GM13976 (cell line): ENCODE results near the gene GSG1L2.

Experiments used
- DNase-seq: peaks from one replicate; pipeline ENCODE4 v3.0.0; 2012; ENCODE audit warnings: low spot score
- in situ Hi-C: fragments of 300-500 bp; cut with MboI; formaldehyde crosslinking; loops from one replicate; pipeline ENCODE4 v1.12.0; 2022; ENCODE audit warnings: low sequenced_read_pairs, mixed read lengths, inconsistent platforms; ENCODE audit not compliant: unreplicated experiment
- TF ChIP-seq, protein P1 (sequence below): IDR thresholded peaks from 2 replicates; pipeline ENCODE4 v1.5.1; 2012; ENCODE audit warnings: borderline replicate concordance, mild to moderate bottlenecking; ENCODE audit not compliant: insufficient read depth; ENCODE audit errors: extremely low read depth, missing control alignments, control extremely low read depth

Gene GSG1L2

DNA sequence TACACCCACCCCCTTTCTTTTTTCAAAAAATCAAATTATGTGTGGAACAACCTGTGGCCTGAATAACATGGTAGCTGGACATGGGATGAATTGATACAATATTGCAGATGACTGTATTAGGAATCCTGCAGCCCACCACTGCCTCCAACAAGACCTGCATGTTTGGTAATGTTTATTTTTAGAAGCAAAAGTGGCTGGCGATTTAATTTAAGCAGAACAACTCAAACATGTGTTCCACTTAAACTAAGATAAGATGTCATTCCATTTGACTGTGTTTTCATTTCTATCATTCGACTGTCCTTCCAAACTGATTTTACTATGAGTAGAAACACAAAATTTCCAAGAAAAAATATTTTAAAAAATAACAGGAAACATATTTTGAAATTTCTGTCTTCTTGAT, 20.4 kb downstream of the GSG1L2 start:
- in situ Hi-C loops = no loop called here
- TF ChIP-seq, protein P1, sequence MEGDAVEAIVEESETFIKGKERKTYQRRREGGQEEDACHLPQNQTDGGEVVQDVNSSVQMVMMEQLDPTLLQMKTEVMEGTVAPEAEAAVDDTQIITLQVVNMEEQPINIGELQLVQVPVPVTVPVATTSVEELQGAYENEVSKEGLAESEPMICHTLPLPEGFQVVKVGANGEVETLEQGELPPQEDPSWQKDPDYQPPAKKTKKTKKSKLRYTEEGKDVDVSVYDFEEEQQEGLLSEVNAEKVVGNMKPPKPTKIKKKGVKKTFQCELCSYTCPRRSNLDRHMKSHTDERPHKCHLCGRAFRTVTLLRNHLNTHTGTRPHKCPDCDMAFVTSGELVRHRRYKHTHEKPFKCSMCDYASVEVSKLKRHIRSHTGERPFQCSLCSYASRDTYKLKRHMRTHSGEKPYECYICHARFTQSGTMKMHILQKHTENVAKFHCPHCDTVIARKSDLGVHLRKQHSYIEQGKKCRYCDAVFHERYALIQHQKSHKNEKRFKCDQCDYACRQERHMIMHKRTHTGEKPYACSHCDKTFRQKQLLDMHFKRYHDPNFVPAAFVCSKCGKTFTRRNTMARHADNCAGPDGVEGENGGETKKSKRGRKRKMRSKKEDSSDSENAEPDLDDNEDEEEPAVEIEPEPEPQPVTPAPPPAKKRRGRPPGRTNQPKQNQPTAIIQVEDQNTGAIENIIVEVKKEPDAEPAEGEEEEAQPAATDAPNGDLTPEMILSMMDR = no peak
- DNase-seq = no peak

DNA sequence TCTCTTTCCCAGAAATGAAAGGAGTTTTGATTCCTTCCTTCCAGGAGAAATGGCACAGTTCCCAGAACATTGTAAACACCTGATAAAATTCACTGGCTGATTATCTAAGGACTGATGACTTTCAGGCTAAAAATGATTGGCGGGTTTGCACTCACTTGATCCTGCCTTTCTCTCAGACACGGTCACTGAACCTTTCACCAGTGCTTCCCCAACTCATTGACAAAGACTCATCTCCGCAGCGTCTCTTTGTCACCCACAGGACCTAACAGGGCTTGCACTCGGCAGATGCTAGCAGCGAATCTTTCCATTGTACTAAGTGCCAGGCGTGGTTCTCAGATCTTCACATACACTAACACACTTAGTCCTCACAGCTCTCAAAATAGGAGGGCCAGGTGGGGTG, 23.2 kb downstream of the GSG1L2 start:
- in situ Hi-C loops = no loop called here

DNA sequence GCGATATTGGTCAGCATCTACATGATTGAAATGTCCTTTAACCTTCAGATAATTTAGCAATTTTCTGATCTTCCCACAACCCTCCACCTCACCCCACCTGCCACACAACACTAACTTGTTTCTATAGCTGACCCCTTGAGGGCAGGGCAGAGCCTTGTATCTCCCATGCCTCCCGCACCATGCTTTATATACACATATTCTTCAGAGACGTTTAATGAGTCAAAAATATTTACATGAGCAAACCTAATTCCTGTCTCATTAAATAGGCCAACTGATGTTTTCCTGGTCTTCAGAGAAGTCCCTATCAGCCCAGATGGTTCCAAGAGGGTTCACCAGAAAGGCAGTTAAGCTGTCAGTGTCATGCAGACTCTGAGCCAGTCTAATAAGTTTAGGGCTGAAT, 23.9 kb downstream of the GSG1L2 start:
- in situ Hi-C loops = no loop called here
- TF ChIP-seq, protein P1 = no peak
- DNase-seq = no peak

More for the DNA sequence above, 23.2 kb downstream of the GSG1L2 start:
- TF ChIP-seq, protein P1 = no peak
- DNase-seq = no peak

DNA sequence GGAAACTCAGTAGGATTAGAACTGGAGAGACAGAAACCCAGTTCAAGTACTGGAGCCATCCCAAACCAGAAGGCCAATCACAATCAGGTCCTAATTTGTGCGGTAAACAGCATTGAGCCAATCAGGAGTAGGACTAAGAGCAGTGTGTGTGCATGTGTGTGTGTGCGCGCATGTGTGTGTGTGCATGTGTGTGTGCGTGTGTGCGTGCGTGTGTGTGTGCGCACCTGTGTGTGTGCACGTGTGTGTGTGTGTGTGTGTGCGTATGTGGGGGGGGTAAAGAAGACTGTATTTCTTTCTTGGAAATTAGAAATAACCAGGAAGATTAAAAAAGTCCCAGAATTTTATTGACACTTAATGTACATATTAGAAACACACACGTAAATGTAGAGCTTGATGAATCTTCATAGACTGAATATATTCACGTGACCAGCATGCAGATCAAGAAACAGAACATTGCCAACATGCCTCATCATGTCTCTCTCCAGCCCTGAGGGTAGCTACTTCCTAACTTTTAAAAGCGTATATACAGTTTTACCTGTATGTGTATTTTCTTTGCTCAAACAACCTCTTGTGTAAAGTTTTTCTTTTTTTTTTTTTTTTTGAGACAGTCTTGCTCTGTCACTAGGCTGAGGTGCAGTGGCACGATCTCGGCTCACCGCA, 29.6 kb downstream of the GSG1L2 start:
- TF ChIP-seq, protein P1 = no peak

DNA sequence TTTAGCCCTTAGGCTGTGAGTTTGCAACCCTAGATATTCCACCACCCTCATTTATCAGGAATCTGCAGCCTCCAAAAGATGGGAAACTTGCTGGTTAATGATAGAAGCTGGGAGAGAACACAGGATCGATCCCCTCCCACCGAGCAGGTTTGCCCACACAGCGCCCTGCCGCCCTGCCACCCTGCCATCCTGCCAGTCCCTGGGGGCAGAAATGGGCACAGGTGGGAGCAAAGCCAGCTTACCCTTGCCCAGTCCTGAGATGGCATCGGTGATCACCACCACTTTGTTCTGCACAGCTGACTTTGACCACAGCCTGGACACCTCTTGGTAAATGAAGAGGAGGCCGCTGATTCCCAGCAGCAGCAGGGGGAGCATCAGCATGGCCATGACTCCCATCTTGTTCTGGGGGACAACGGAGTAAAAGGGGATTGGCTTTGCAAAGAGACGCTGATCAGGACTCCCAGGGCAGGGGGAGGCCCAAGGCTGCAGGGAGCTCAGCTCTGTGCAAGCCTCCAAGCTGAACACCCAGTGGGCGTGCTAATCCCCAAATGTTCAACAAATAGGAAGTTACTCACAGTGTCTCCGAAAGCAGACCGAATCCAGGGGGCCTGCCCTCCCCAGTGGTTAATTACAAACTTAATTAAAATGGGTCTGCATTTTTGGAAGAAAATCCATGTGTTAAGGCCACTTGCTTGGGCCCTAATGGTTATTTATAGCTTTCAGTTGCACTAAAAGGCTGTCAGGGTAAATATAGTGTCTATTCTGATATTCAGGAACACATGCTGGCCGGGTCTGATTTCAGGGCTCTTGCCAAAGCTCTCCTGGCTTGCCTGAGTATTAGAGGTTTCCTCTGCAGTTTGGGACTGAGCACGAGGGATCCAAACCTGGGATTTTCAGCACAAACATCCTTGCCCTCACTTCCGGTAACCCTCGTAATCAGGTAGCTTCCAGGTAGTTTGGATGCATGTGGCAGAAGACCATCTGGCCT, 30.7 kb downstream of the GSG1L2 start, which contains the start of gene DHRS7C:
DHRS7C (minus strand) TSS at position 704 of the 988 bp plus-strand sequence; CDS start at position 396, 308 bp downstream.
- TF ChIP-seq, protein P1 = no peak
- no peak for DNase-seq
- in situ Hi-C loops = no loop called here

More for the DNA sequence above, 29.6 kb downstream of the GSG1L2 start:
- in situ Hi-C loops = no loop called here
- no peak for DNase-seq

DNA sequence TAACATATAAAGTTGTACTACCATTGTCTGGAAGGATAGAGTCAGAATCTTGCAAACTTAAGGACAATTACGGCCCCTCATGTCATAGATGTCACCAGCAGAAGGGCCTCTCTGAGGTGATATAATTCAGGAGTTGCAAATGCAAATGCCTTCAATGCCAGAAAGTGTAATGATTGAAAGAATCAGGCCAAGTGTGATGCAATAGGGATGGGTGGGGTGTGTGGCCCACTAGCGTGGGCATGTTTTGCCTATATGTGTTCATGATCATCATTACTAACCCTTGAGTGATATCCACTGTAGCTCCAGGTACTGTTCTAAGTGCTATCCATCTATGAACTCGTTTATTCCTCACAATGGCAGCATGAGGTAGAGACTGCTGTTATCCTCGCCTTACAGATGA, 31.6 kb downstream of the GSG1L2 start:
- TF ChIP-seq, protein P1 = no peak
- in situ Hi-C loops = no loop called here
- DNase-seq = no peak
